ENCODE results near the gene TMEM178B.

DNA sequence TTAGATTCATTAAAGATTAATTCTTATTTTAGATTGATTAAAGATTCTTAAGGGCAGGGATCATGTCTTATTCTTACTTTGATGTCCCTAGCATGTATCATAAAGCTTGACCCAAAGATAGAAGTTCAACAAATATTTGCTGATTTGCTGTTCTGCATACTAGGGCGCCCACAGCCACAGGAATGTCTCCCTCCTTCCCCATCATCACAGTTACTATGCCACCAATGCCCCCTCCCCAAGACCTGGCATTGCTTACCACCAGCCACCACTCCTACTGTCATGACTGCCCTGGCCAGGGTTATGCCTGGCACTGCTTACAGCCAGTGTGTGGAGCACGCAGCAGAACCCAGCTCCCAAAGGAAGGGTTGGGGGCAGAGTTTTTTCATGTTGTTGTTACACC is 390.7 kb downstream of the TMEM178B start:
- no peak for TF ChIP-seq POLR2AphosphoS5 (IDR thresholded peaks at IDR 0.05)
- no peak for TF ChIP-seq CTCF (IDR thresholded peaks at IDR 0.05; ENCODE audit: poor library complexity, severe bottlenecking)
- TF ChIP-seq EZH2 (IDR thresholded peaks at IDR 0.05; ENCODE audit: borderline replicate concordance, insufficient read depth, low read length, poor library complexity, severe bottlenecking), result no peak
- TF ChIP-seq EP300 (conservative IDR thresholded peaks at IDR 0.05; ENCODE audit: poor library complexity, severe bottlenecking), result no peak

Measured in neural cell (in vitro differentiated cells).